SIG-M5 treated with dmso at 0.1 percent for 504 hours (cell line): ENCODE measurements around the gene FOXP1.

Experiments used
- DNase-seq: peaks from one replicate; lab custom pipeline; 2025; ENCODE audit not compliant: unreplicated experiment; lab: John Stamatoyannopoulos, UW

Gene FOXP1

GRCh38 chr3:71511037-71511436, 72.5 kb downstream of the FOXP1 start:
- DNase-seq, result no peak

- DNase-seq, result no peak
Observed at GRCh38 chr3:71510510-71510909, 73.0 kb downstream of the FOXP1 start.

GRCh38 chr3:71509066-71509465, 74.5 kb downstream of the FOXP1 start:
- no peak for DNase-seq

- no peak for DNase-seq
Observed at GRCh38 chr3:71505767-71506350, 77.7 kb downstream of the FOXP1 start.

GRCh38 chr3:71504250-71505036, 79.1 kb downstream of the FOXP1 start:
- DNase-seq, result no peak

- no peak for DNase-seq
Observed at GRCh38 chr3:71503525-71504249, 79.8 kb downstream of the FOXP1 start.

GRCh38 chr3:71502066-71502625, 81.4 kb downstream of the FOXP1 start:
- no peak for DNase-seq

- no peak for DNase-seq
Observed at GRCh38 chr3:71500696-71501095, 82.8 kb downstream of the FOXP1 start.

GRCh38 chr3:71499227-71499876, 84.2 kb downstream of the FOXP1 start:
- DNase-seq, result no peak

- no peak for DNase-seq
Observed at GRCh38 chr3:71498543-71498942, 85.0 kb downstream of the FOXP1 start.

- no peak for DNase-seq
Observed at GRCh38 chr3:71497971-71498444, 85.5 kb downstream of the FOXP1 start.

- no peak for DNase-seq
Observed at GRCh38 chr3:71497367-71497897, 86.1 kb downstream of the FOXP1 start.

GRCh38 chr3:71495708-71496472, 87.6 kb downstream of the FOXP1 start:
- peak; percentile 28 for DNase-seq

- no peak for DNase-seq
Observed at GRCh38 chr3:71494212-71494611, 89.3 kb downstream of the FOXP1 start.

GRCh38 chr3:71492974-71493771, 90.4 kb downstream of the FOXP1 start:
- no peak for DNase-seq

- DNase-seq, result no peak
Observed at GRCh38 chr3:71492566-71492965, 91.0 kb downstream of the FOXP1 start.

- DNase-seq, result no peak
Observed at GRCh38 chr3:71491154-71491752, 92.3 kb downstream of the FOXP1 start.

- DNase-seq, result no peak
Observed at GRCh38 chr3:71490692-71491091, 92.8 kb downstream of the FOXP1 start.

- no peak for DNase-seq
Observed at GRCh38 chr3:71489315-71489761, 94.2 kb downstream of the FOXP1 start.
